Stromal cell of bone marrow (primary cell): ENCODE data around the gene FLYWCH1.

ENCODE experiments used
- DNase-seq: peaks from one replicate; pipeline ENCODE4 v3.0.0-alpha.2; 2012; ENCODE audit warnings: low read depth

Gene FLYWCH1

GRCh38 chr16:2953706-2954627 is 42.2 kb downstream of the FLYWCH1 start:
- DNase-seq = no peak

- no peak for DNase-seq
These were observed 43.1 kb downstream of the FLYWCH1 start for GRCh38 chr16:2954656-2955381.

GRCh38 chr16:2955438-2955778 is 43.7 kb downstream of the FLYWCH1 start:
- no peak for DNase-seq

- no peak for DNase-seq
These were observed 44.2 kb downstream of the FLYWCH1 start for GRCh38 chr16:2955779-2956578.

GRCh38 chr16:2956579-2956956 is 44.8 kb downstream of the FLYWCH1 start:
- no peak for DNase-seq

GRCh38 chr16:2959206-2959605 is 47.5 kb downstream of the FLYWCH1 start:
- no peak for DNase-seq

GRCh38 chr16:2960183-2961010 is 48.7 kb downstream of the FLYWCH1 start:
- DNase-seq = no peak

GRCh38 chr16:2962334-2963073 is 50.8 kb downstream of the FLYWCH1 start:
- DNase-seq = no peak

GRCh38 chr16:2963074-2963722 is 51.5 kb downstream of the FLYWCH1 start:
- DNase-seq = no peak

- no peak for DNase-seq
These were observed 52.2 kb downstream of the FLYWCH1 start, which contains the start of gene KREMEN2 for GRCh38 chr16:2963723-2964474. Gene KREMEN2, plus strand, starts transcription at chr16:2964275. Its CDS starts 246 bp downstream, at chr16:2964521.

- DNase-seq = no peak
These were observed 53.0 kb downstream of the FLYWCH1 start for GRCh38 chr16:2964475-2965336.

- no peak for DNase-seq
These were observed 54.5 kb downstream of the FLYWCH1 start for GRCh38 chr16:2966043-2966807.

- DNase-seq = no peak
These were observed 55.1 kb downstream of the FLYWCH1 start for GRCh38 chr16:2966808-2967191.

- DNase-seq = no peak
These were observed 55.5 kb downstream of the FLYWCH1 start for GRCh38 chr16:2967211-2967631.

- no peak for DNase-seq
These were observed 56.0 kb downstream of the FLYWCH1 start for GRCh38 chr16:2967721-2968161.

GRCh38 chr16:2968368-2968737 is 56.6 kb downstream of the FLYWCH1 start:
- no peak for DNase-seq

GRCh38 chr16:2968738-2969544 is 57.2 kb downstream of the FLYWCH1 start, which contains the start of gene PAQR4:
Gene PAQR4, plus strand, starts transcription at chr16:2969348. Its CDS starts 327 bp downstream, at chr16:2969675.
- DNase-seq = peak; percentile 58
